ENCODE results near the gene SYNDIG1. TPM values are rescaled to one million over a fixed set of nuclear protein-coding genes. Genes with fewer than 3 reads are reported as not detected.

SYNDIG1 gene
- total RNA-seq, 4 donors from 2014 or later: 0.27 to 0.32 TPM; not detected in 2

- in situ Hi-C loops (cut with MboI; ENCODE audit: low pct_ligation_motif_present in 1 of 4, low pct_unique_long_range_greater_than_20kb in 1 of 4, low sequenced_read_pairs in 3 of 4): no loop called here
- TF ChIP-seq POLR2AphosphoS5 (IDR thresholded peaks at IDR 0.05): no peak
- TF ChIP-seq CTCF (IDR thresholded peaks at IDR 0.05): no peak
- TF ChIP-seq EP300 (IDR thresholded peaks at IDR 0.05; ENCODE audit: low read depth): no peak
- TF ChIP-seq POLR2A (IDR thresholded peaks at IDR 0.05): no peak
- no peak overlapping the region for H3K4me3 ChIP-seq
- WGBS, 2 donors (ENCODE audit: low coverage in 1 of 2): 87 to 90% methylated on average over 7 to 14 of the region's 14 CpGs
- no peaks in the 10 kb centered on the region for H3K9me3 ChIP-seq
- no peak overlapping the region for H3K27ac ChIP-seq
- H3K4me1 ChIP-seq: no peaks in the 10 kb centered on the region
- H3K36me3 ChIP-seq: no peaks in the 10 kb centered on the region
- no peaks in the 10 kb centered on the region for H3K27me3 ChIP-seq
- intact Hi-C loops (cut with DNase I; ENCODE audit: low total_unique reads): no loop called here
- DNase-seq: no peak
These were observed 21.8 kb downstream of the SYNDIG1 start for GRCh38 chr20:24491041-24491756.

GRCh38 chr20:24492031-24492607 lies 22.7 kb downstream of the SYNDIG1 start:
- Histone ChIP-seq H3K36me3 (no peaks in the 10 kb centered on the region), H3K27ac (no peak overlapping the region), H3K9me3 (no peaks in the 10 kb centered on the region), H3K27me3 (no peaks in the 10 kb centered on the region), H3K4me1 (no peaks in the 10 kb centered on the region), H3K4me3 (no peak overlapping the region)
- DNase-seq: no peak
- in situ Hi-C loops (cut with MboI; ENCODE audit: low pct_ligation_motif_present in 1 of 4, low pct_unique_long_range_greater_than_20kb in 1 of 4, low sequenced_read_pairs in 3 of 4): no loop called here
- intact Hi-C loops (cut with DNase I; ENCODE audit: low total_unique reads): no loop called here
- 33 to 79% methylated on average over 1 to 16 of the region's 16 CpGs for WGBS, 2 donors (ENCODE audit: low coverage in 1 of 2)
- no peak for TF ChIP-seq CTCF (IDR thresholded peaks at IDR 0.05)
- no peak for TF ChIP-seq EP300 (IDR thresholded peaks at IDR 0.05; ENCODE audit: low read depth)
- TF ChIP-seq POLR2AphosphoS5 (IDR thresholded peaks at IDR 0.05): no peak
- TF ChIP-seq POLR2A (IDR thresholded peaks at IDR 0.05): no peak

GRCh38 chr20:24492698-24493097 lies 23.3 kb downstream of the SYNDIG1 start:
- WGBS, 2 donors (ENCODE audit: low coverage in 1 of 2): 67 to 83% methylated on average over 2 of the region's 2 CpGs

GRCh38 chr20:24493181-24493580 lies 23.8 kb downstream of the SYNDIG1 start:
- intact Hi-C loops (cut with DNase I; ENCODE audit: low total_unique reads) (no loop called here), in situ Hi-C loops (cut with MboI; ENCODE audit: low pct_ligation_motif_present in 1 of 4, low pct_unique_long_range_greater_than_20kb in 1 of 4, low sequenced_read_pairs in 3 of 4) (no loop called here)
- TF ChIP-seq EP300 (IDR thresholded peaks at IDR 0.05; ENCODE audit: low read depth) (no peak), CTCF (IDR thresholded peaks at IDR 0.05) (no peak), POLR2AphosphoS5 (IDR thresholded peaks at IDR 0.05) (no peak), POLR2A (IDR thresholded peaks at IDR 0.05) (no peak)
- no peaks in the 10 kb centered on the region for H3K36me3 ChIP-seq
- H3K9me3 ChIP-seq: no peaks in the 10 kb centered on the region
- no peak overlapping the region for H3K4me3 ChIP-seq
- no peaks in the 10 kb centered on the region for H3K27me3 ChIP-seq
- H3K27ac ChIP-seq: no peak overlapping the region
- DNase-seq: no peak
- no peaks in the 10 kb centered on the region for H3K4me1 ChIP-seq
- whole genome bisulfite sequencing, 2 donors (ENCODE audit: low coverage in 1 of 2): 92 to 100% methylated on average over 2 to 4 of the region's 4 CpGs

More at GRCh38 chr20:24492698-24493097, 23.3 kb downstream of the SYNDIG1 start:
- no peak for TF ChIP-seq POLR2AphosphoS5 (IDR thresholded peaks at IDR 0.05)
- no peak for TF ChIP-seq CTCF (IDR thresholded peaks at IDR 0.05)
- TF ChIP-seq POLR2A (IDR thresholded peaks at IDR 0.05): no peak
- TF ChIP-seq EP300 (IDR thresholded peaks at IDR 0.05; ENCODE audit: low read depth): no peak
- DNase-seq: no peak
- Histone ChIP-seq H3K27me3 (no peaks in the 10 kb centered on the region), H3K9me3 (no peaks in the 10 kb centered on the region), H3K27ac (no peak overlapping the region), H3K4me1 (no peaks in the 10 kb centered on the region), H3K4me3 (no peak overlapping the region), H3K36me3 (no peaks in the 10 kb centered on the region)
- intact Hi-C loops (cut with DNase I; ENCODE audit: low total_unique reads): no loop called here
- in situ Hi-C loops (cut with MboI; ENCODE audit: low pct_ligation_motif_present in 1 of 4, low pct_unique_long_range_greater_than_20kb in 1 of 4, low sequenced_read_pairs in 3 of 4): no loop called here

Data from transverse colon (tissue), 4 donors.